Skeletal muscle tissue (tissue), 4 donors: ENCODE data around the gene TRIM67. TPM values are rescaled to one million over a fixed set of nuclear protein-coding genes. Genes with fewer than 3 reads are reported as not detected.
A peak's percentile ranks its signal among the peaks of the same experiment; 100 is the strongest.
"Not testable (repeated sequence)": the region's sequence is repeated elsewhere in the genome, so short reads cannot be mapped to it uniquely, and the experiment has no call there.

Experiments used
- H3K27ac ChIP-seq: one replicate; pipeline ENCODE4 v1.7.0; 2013; ENCODE audit warnings: mild to moderate bottlenecking, low read depth, low read length, inconsistent platforms
- H3K27me3 ChIP-seq, 3 donors: one replicate each; pipeline ENCODE4 v1.7.0; 2013; ENCODE audit warnings: low read length in 3 of 3; ENCODE audit not compliant: control insufficient read depth in 3 of 3, insufficient read depth in 3 of 3
- H3K36me3 ChIP-seq, 3 donors: one replicate each; pipeline ENCODE4 v1.7.0; 2013; ENCODE audit warnings: low read length in 3 of 3; ENCODE audit not compliant: control insufficient read depth in 3 of 3, insufficient read depth in 3 of 3
- H3K4me1 ChIP-seq, 3 donors: one replicate each; pipeline ENCODE4 v1.7.0; 2013; ENCODE audit warnings: low read length in 3 of 3, mild to moderate bottlenecking in 3 of 3; ENCODE audit not compliant: control insufficient read depth in 3 of 3, insufficient read depth in 3 of 3
- H3K4me3 ChIP-seq, 3 donors: one replicate each; pipeline ENCODE4 v1.7.0; 2013; ENCODE audit warnings: low read length in 3 of 3
- H3K9ac ChIP-seq, 3 donors: one replicate each; pipeline ENCODE4 v1.7.0; 2013; ENCODE audit warnings: low read length in 3 of 3, mild to moderate bottlenecking in 3 of 3, moderate library complexity in 2 of 3, low read depth in 1 of 3
- H3K9me3 ChIP-seq, 3 donors: one replicate each; pipeline ENCODE4 v1.7.0; 2013; ENCODE audit warnings: low read length in 3 of 3; ENCODE audit not compliant: control insufficient read depth in 3 of 3
- total RNA-seq: library from RNA; depleted of rRNA; stranded (reverse); fragments of >200 nt; gene quantifications from one replicate; pipeline ENCODE4 v1.2.3, GENCODE V29; 2014
- donor health status: Osteomylitis.

Gene TRIM67
- total RNA-seq, 1 donor from 2014 or later: under 0.01 TPM

DNA sequence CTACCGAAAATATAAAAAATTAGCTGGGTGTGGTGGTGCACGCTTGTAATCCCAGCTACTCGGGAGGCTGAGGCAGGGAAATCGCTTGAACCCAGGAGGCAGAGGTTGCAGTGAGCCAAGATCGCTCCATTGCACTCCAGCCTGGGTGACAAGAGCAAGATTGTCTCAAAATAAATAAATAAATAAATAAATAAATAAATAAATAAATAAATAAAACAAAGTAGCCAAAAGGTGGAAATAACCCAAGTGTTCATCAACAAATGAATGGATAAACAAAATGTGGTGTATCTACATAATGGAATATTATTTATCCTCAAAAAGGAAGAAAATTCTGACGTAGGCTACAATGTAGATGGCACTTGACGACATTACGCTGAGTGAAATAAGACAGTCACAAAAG, 29.3 kb upstream of the TRIM67 start:
- not testable (repeated sequence) for H3K27ac ChIP-seq, H3K27me3 ChIP-seq, H3K36me3 ChIP-seq, H3K4me1 ChIP-seq, H3K9me3 ChIP-seq, H3K4me3 ChIP-seq, H3K9ac ChIP-seq

DNA sequence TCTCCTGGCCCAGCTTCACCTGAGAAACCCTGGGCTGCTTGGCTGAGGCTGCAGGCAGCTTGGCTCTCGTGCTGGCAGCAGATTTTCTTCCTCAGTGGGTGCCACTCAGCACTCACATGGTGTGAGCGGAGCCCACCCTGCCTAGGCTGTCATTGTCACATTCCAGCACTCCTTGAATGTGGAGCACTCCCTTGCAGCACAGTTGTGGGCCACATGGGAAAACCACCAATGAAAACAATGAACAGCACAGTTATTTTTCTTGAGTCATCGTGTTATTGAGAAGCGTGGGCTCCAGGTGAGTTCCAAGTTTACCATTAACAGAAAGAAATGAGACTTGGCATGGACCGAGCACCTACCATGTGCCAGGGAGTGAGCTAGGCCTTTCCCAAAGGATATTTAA, 27.2 kb upstream of the TRIM67 start:
- peaks cover 7 to 10% (median 9%) of the 10 kb centered on the region in 3 donors for H3K4me1 ChIP-seq
- no peak overlapping the region for H3K27ac ChIP-seq
- no peaks in the 10 kb centered on the region for H3K9me3 ChIP-seq
- H3K4me3 ChIP-seq: no peak overlapping the region
- H3K9ac ChIP-seq: no peak overlapping the region
- H3K36me3 ChIP-seq: no peaks in the 10 kb centered on the region
- H3K27me3 ChIP-seq: no peaks in the 10 kb centered on the region

DNA sequence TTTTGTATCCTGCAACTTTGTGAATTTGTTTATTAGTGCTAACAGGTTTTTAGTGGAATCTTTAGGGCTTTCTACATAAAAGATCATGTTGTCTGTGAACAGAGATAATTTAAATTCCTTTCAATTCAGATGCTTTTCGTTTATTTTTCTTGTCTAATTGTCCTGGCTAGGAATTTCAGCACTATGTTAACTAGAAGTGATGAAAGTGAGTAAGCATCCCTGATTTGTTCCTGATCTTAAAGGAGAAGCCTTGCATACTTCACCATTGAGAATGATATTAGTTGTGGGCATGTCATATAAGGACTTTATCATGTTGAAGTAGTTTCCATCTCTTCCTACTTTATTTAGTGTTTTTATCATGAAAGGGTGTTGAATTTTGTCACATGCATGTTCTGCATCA, 23.6 kb upstream of the TRIM67 start:
- Histone ChIP-seq H3K9ac (no peak overlapping the region), H3K4me3 (no peak overlapping the region), H3K9me3 (no peaks in the 10 kb centered on the region), H3K36me3 (no peaks in the 10 kb centered on the region), H3K4me1 (peaks cover 16 to 22% (median 19%) of the 10 kb centered on the region in 3 donors), H3K27me3 (no peaks in the 10 kb centered on the region), H3K27ac (no peak overlapping the region)

DNA sequence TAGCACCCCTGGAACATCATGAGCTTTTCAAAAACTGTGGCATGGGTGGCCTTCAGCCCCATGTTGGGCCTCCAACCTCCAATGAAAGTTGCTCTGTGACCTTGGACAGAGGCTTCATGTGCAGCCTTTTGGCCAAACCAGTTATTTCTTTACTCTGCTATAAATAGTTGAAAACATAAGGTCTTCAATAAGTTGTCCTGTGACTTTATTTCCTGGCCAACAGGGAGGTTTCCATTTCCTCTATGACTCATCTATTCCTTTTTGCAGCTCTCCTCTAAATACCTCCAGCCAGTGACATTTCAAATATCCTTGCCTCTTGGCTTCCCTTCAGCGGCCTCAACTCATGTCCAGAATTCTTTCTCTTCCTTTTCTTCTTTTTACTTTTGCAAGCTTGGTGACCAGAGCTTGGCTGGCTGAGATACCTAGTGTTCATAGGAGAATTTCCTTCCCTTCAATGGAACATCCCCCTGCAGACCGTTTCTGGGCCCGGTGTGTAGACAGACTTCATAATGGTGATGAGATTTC, 22.7 kb upstream of the TRIM67 start:
- no peak overlapping the region for H3K4me3 ChIP-seq
- peaks cover 0 to 2% (median 0%) of the 10 kb centered on the region in 3 donors for H3K9me3 ChIP-seq
- peak overlapping the region in 2 of 3 donors; percentile 10 to 45 for H3K9ac ChIP-seq
- no peaks in the 10 kb centered on the region for H3K27me3 ChIP-seq
- peaks cover 16 to 22% (median 19%) of the 10 kb centered on the region in 3 donors for H3K4me1 ChIP-seq
- peak overlapping the region; percentile 80 for H3K27ac ChIP-seq
- no peaks in the 10 kb centered on the region for H3K36me3 ChIP-seq

DNA sequence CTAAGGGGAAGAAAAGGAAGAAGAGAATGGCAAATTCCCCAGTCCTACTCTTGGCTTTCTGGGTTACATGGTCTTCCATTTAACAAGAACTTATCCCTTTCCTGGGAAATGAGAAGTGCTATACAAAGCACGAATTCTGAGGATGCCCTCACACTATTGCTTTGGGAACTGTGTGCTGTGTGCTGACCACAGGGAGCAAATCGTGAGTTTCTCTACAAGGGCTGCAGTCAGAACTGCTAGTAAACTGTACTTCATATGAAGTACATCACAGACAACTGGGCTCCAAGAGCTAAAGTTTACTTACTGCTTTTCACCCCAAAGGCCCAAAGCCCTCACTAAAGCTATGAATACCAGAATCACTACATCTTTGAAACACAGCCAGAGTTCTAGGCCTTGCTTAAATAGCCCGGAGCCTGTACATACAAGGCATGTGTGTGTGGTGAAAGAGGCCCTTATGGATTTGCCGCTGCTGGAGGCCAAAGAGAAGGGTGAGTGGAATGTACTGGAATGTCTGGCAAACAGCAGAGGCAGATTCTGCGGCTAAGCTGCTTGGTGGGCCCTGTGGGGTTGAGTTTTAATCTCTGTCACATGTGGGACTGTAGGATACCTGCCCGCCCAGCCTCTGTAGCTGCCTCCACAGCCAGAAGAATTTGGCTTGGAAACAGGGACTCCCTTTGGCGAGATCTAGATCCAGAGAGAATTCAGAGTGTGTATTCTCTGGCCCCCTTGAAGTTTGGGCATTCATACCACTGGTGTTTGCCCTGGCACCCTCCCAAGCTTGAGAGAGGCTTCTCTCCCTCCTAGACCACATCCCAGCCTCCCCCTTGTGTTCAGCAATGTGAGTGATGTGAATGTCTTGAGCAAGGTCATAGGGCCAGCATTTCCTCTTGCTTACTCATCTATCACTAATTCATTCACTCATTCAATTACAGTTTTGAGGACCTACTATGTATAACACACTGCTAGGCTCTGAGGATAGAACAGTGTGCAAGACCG, 21.9 kb upstream of the TRIM67 start:
- Histone ChIP-seq H3K4me1 (peaks cover 16 to 22% (median 19%) of the 10 kb centered on the region in 3 donors), H3K27me3 (no peaks in the 10 kb centered on the region), H3K36me3 (no peaks in the 10 kb centered on the region), H3K27ac (peak overlapping the region; percentile 80), H3K9me3 (peaks cover 0 to 2% (median 0%) of the 10 kb centered on the region in 3 donors), H3K4me3 (no peak overlapping the region), H3K9ac (peak overlapping the region in 1 of 3 donors; percentile 45)

DNA sequence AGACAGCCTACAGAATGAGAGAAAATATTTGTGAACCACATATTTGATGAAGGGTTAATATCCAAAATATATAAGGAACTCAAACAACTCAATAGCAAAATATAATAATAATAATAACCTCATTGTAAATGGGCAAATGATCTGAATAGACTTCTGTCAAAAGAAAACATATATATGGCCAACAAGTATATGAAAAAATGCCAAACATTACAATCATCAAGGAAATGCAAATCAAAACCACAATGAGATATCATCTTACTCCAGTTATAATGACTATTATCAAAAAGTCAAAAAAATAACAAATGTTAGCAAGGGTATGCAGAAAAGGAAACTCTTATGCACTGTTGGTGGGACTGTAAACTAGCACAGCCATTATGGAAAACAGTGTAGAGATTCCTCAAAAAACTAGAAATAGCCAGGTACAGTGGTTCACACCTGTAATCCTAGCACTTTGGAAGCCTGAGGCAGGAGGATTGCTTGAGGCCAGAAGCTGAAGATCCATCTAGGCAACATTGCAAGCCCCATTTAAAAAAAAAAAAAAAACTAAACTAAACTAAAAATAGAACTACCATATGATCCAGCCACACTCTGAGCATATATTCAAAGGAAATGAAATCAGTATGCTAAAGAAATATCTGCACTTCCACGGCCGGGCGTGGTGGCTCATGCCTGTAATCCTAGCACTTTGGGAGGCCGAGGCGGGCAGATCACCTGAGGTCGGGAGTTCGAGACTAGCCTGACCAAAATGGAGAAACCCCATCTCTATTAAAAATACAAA, 17.3 kb upstream of the TRIM67 start:
- Histone ChIP-seq H3K27ac (no peak overlapping the region), H3K4me1 (peaks cover 9 to 13% (median 10%) of the 10 kb centered on the region in 3 donors), H3K27me3 (no peaks in the 10 kb centered on the region), H3K9ac (no peak overlapping the region), H3K4me3 (no peak overlapping the region), H3K9me3 (peaks cover 0 to 2% (median 0%) of the 10 kb centered on the region in 3 donors), H3K36me3 (no peaks in the 10 kb centered on the region)

DNA sequence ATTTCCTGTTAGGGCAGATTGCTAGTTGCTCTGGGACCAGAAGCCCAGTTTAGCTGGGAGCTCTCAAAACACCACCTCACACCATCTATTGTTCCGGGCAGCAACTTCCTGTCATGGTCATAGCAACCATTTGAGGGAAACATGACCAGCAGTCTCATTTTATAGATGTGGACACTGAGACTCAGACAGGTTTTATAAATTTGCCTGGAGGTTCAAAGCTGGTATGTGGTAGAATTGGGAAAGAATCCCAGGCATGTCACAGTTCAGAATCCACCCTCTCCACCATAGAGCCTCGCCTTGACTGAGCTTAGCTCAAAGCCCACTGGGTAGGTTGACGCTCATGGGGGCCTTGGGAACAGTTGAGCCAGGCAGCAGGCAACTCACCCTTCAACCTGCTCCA, 14.0 kb upstream of the TRIM67 start:
- Histone ChIP-seq H3K36me3 (no peaks in the 10 kb centered on the region), H3K4me3 (no peak overlapping the region), H3K27me3 (no peaks in the 10 kb centered on the region), H3K9me3 (peaks cover 0 to 2% (median 0%) of the 10 kb centered on the region in 3 donors), H3K27ac (no peak overlapping the region), H3K4me1 (no peaks in the 10 kb centered on the region), H3K9ac (no peak overlapping the region)

DNA sequence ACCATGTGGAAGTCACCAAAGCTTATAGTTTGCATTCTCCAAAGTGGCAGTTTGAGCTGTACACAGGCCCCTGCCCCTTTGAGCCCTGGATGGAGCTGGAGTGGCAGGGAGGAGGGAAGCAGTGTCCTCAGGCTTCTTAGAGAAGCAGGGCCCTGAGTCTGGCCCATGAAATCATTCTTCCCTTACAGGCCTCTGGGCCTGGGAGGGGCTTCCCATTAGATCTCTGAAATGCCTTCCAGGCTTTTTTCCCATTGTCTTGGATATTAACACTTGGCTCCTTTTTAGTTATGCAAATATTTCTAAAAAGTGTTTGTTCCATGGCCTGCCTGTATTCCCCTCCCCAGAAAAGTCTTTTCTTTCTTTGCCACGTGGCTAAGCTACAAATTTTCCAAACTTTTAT, 10.0 kb upstream of the TRIM67 start:
- H3K36me3 ChIP-seq: no peaks in the 10 kb centered on the region
- H3K9me3 ChIP-seq: no peaks in the 10 kb centered on the region
- H3K9ac ChIP-seq: no peak overlapping the region
- no peak overlapping the region for H3K4me3 ChIP-seq
- H3K27me3 ChIP-seq: no peaks in the 10 kb centered on the region
- no peak overlapping the region for H3K27ac ChIP-seq
- no peaks in the 10 kb centered on the region for H3K4me1 ChIP-seq

DNA sequence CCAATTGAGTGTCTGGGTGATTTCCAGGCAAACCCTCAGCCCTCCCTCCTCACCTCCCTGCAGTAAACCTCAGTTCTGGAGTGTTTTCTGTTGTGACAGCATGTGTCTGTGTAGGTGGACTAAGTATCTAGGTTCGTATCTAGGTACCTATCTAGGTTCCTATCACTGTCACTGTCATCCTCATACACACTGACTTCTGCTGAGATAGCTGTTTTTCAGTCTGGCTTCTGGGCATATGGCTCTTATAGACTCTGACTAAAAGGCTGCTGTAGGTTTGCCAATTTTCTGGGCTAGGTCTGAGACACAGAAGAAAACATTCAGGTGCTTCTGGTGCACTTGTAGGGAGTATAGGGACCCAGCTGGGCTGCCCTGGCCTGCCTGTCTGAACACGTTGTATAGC, 8.1 kb upstream of the TRIM67 start:
- no peak overlapping the region for H3K27ac ChIP-seq
- no peaks in the 10 kb centered on the region for H3K9me3 ChIP-seq
- no peaks in the 10 kb centered on the region for H3K27me3 ChIP-seq
- no peaks in the 10 kb centered on the region for H3K4me1 ChIP-seq
- H3K36me3 ChIP-seq: no peaks in the 10 kb centered on the region
- H3K4me3 ChIP-seq: no peak overlapping the region
- H3K9ac ChIP-seq: no peak overlapping the region
